TTC549 (cell line): ENCODE results near the gene PACS1.
"Not testable (repeated sequence)": the region's sequence is repeated elsewhere in the genome, so short reads cannot be mapped to it uniquely, and the experiment has no call there.

Source experiments
- FAIRE-seq: peaks from 2 replicates; lab custom pipeline; 2012; peaks lifted over from hg19 to GRCh38; lab: Jason Lieb, UNC

Gene PACS1

DNA sequence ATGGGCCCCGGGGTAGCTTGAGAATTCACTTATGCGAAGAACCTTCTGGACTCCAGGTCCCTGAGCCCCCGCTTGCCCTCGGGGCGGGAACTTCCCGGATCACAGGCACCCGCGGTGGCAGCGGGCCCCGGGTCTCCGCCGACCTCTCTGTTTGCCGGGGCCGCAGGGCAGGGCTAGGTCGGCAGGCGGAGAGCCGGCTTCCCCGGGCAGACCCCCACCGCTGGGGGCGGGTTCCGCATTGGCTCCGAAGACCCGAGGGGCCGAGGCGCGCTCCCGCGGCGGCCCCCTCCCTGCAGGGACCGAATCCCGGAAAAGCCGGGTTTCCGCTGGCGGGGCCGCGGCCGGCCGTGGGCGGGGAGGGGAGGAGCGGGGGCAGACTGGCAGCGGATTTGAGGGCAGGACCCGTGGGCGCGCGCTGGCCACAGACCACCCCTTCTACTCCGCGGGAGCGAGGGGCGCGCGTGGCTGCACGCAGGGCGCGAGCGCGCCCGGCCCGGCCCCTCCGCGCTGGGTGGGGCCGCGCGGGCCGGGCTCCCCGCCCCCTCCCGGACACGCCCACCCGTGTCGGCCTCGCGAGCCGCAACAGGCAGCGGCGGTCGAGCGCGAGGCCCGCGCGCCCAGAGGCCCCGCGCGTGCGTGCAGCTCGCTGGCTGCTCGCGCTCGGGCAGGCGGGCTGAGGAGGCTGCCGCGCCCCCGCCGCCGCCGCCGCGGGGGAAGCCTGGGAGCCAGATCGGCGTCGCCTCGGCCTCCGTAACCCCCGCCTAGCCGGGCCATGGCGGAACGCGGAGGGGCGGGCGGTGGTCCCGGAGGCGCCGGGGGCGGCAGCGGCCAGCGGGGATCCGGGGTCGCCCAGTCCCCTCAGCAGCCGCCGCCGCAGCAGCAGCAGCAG lies at the start of gene PACS1:
Gene PACS1 (plus strand): TSS at position 558 of the 889 bp plus-strand sequence. CDS start 215 bp downstream, at position 773.
- FAIRE-seq: no peak

DNA sequence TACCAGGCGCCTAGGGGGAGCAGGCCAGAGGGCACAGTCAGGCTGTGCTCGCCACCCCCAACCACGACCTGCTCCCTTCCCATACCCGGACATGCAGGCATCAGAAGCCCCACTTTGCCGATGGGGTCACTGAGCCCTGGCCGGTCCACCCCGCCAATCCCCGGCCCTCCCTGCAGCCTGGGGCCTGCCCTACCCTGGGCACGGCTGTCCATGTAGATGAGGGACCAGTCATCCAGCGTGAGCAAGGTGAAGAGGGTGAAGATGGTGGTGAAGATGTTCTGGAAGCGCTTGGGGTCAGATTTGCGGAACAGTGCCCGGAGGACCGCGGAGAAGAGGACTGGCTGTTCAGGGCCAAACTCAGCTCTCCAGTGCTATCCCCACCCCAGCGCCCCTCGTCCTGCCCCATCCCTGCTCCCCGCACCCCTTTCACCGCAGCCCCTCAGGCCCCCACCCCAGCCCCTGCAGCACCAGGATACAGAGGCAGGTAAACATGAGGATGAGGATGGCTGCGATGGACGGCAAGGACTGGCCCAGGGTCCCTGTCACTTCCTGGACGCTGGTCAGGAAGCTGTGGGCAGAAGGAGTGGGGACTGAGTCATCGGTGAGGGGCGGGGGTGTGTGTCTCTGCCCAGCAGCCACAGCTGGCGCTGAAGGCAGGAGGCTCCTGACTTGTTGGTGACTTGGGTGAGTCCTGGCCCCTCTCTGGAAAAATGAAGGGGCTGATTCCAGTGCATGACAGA lies 49.3 kb upstream of the PACS1 start:
- no peak for FAIRE-seq

DNA sequence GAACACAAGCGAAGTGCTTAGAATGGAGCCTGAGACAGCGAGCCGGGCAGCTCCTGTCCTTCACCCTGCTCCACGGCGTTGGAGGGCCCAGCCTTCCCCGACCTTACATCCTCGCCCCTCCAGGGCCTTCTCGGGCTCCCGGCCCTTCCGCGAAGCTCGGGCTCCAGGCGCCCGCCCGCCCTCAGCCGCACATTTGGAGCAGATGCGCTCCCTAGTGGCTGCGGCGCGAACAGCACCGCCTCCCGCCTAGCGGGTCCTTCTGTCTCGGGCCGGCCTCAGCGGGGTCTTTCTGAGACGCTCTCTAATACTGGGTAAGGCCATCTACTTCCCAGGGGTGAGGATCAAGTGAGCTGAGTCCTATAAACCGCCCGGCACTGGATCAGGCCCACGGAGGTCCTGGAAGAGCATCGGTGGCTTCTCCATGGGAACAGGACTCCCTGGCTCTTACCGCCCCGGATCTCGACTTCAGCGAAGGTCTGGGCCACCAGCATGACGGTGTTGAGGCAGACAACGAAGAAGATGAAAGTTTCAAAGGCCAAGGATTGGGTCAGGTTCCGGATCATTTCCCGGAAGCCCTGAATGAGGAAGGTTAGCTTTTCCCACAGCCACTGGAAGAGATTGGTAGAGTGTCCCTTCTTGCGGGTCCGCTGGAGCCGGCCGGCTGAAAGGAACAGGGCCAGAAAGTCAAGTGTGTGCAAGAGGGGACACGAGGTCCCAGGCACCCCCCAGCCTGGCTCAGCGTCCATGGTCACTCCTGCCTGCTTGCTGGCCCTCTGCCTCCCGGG lies 47.5 kb upstream of the PACS1 start:
- FAIRE-seq: no peak

DNA sequence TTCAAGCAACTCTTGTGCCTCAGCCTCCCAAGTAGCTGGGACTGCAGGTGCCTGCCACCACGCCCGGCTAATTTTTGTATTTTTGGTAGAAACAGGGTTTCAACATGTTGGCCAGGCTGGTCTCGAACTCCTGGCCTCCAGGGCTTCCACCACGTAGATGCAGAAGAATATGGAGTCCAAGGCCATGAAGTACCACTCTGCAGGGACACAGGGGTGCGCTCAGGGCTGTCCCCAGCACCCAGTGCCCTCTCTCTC lies 47.0 kb upstream of the PACS1 start:
- not testable (repeated sequence) for FAIRE-seq

DNA sequence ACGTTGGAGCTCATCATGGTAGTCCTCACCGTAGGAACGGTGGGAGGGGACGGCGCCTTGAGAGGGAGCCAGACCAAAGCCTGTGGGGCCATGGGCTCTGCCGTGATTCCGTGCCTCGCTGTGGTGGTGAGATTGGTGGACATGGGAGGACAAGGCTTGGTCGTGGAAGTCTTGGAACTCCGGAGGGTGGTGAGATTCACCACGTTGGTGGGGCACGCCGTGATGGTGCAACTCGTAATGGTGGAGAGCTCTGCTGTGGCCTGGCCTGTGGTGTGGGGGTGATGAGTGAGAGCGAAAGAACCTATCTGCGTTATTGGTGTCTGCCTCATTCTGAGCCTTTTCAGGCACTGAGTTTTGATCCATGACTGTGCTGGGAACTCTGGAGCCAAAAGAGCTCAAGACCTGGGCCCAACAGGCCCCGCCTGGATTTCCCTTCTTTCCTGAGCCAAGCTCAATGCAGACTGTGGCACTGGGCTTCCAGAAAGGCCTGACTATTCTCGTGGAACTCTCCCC lies 44.0 kb upstream of the PACS1 start, which contains the start of gene CATSPER1:
Gene CATSPER1 (minus strand): TSS at position 463 of the 513 bp plus-strand sequence. CDS start 100 bp downstream, at position 363.
- no peak for FAIRE-seq

DNA sequence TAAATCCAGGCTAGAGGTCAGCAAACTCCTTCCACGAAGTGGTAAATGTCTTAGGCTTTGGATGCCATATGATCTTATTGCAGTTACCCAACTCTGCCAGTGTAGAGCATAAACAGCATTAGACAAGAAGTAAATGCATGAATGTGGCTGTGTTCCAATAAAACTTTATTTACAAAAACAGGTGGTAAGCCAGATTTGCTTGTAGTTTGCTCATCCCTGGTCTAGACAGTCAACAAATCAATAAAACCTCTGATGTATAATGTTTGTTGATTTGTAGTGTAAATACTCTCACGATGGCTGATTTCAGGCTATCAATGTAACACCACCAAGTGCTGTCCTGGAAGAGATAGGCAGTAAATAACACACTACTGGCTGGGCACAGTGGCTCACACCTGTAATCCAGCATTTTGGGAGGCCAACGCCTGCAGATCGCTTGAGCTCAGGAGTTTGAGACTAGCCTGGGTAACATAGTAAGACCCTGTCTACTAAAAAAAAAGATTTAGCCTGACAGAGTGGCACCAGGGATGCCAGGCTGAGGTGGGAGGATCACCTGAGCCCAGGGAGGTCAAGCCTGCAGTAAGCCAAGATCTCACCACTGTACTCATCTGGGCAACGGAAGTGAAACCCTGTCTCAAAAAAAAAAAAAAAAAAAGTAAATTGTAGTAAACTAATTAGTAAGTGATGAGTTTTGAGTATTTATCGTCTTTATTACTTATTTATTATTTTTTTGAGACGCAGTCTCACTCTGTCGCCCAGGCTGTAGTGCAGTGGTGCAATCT lies 36.9 kb upstream of the PACS1 start:
- no peak for FAIRE-seq

DNA sequence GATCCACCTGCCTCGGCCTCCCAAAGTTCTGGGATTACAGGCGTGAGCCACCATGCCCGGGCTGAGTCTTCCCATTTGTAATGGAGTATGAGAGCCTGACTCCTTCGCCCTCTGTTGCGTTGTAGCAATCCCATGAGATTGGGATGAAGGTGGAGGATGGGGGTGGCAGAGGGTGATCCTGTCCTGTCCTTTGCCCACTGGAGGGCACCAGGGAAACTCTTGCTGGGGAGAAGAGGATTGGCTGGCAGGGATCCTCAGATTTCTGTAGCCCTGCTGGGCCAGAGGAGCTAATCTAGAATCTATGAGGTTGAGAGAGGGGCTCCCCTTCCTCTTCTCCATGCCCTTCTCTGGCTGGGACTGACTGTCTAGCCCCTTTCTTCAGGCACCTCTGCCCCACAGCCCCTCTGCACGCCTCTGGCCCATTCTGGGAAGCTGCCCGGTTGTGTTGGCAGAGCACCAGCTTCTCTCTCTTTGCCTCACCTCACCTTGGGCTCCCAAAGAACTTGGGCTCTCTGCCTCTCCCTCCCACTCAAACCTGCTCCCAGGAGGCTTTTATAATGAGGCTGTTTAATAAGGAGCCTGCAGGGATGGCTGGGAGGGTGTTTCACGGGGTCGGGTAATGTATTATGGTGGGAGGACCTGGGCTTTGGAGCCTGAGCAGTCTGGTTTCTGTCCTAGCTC lies 34.3 kb upstream of the PACS1 start:
- FAIRE-seq: no peak

DNA sequence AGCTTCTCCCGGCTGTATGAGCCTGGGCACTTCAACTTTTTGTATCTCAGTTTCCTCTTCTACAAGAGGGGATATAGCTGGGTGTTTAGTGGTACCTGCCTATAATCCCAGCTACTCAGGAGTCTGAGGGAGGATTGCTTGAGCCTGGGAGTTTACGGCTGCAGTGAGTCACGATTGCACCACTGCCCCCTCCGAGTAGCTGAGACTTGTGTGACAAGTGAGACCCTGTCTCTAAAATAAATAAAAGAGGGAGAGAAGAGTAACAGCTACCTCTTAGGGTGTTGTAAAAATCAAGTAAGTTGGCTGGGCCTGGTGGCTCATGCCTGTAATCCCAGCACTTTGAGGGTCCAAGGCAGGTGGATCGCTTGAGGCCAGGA lies 33.8 kb upstream of the PACS1 start:
- no peak for FAIRE-seq

DNA sequence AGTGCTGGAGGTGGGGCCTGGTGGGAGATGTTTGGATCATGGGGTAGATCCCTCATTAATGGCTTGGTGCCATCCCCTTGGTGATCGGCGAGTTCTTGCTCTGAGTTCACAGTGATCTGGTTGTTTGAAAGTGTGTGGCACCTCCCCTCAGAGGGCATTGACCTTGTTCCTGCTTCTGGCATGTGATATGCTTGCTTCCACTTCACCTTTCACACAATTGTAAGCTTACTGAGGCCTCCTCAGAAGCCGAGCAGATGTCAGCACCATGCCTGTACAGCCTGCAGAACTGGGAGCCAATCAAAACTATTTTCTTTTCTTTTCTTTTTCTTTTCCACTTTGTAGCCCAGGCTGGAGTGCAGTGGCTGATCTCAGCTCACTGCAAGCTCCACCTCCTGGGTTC lies 32.7 kb upstream of the PACS1 start:
- FAIRE-seq: no peak

DNA sequence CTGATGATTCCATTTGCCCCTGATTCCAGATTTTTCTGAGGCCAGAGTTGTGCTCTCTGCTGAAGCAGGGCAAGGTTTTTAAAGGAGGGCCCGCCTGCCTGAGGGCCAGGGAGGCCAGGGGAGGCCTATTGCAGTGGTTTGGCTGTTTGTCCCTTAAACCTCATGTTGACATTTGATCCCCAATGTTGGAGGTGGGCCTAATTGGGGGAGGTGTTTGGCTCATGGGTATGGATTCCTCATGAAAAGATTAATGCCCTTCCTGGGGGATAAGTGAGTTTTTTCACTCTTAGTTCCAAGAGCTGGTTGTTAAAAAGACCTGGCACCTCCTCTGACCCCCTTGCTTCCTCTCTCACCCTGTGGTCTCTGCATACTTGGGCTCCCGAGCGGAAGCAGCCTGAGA lies 30.3 kb upstream of the PACS1 start:
- no peak for FAIRE-seq

DNA sequence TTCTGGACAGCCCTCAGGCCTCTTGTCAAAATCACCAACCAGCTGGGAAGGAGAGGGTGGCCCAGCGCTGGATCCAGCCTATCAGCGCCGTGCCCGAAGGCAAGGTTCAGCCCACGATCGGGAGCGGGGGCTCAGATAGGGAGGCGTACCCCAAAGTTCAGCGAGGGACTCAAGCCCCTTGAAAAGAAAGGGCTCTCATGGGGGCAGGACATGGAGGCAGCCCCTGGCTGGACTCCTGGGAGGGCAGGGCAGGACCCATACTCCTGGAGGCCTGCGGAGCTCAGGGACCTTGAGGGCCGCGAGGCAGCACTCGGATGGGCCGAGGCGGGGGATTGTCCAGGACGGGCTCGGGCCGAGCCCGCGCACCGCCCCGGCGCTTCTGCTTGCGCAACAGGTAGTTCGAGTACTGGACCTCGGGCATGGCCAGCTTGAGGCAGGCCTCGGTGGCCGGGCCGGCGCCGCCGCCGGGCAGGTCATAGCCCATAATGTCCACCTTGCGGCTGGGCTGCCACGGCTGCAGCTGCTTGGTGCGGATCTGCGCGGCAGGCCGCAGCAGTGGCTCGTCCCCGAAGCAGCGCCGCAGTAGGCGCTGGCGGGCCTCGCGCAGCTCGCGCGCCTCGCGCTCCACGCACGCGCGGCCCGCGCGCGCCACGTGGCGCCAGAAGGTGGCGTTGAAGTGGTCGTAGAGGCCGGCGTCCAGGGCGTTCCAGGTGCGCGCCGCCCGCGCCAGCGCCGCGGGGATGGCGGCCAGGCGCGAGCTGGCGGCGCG lies 27.7 kb upstream of the PACS1 start:
- no peak for FAIRE-seq

DNA sequence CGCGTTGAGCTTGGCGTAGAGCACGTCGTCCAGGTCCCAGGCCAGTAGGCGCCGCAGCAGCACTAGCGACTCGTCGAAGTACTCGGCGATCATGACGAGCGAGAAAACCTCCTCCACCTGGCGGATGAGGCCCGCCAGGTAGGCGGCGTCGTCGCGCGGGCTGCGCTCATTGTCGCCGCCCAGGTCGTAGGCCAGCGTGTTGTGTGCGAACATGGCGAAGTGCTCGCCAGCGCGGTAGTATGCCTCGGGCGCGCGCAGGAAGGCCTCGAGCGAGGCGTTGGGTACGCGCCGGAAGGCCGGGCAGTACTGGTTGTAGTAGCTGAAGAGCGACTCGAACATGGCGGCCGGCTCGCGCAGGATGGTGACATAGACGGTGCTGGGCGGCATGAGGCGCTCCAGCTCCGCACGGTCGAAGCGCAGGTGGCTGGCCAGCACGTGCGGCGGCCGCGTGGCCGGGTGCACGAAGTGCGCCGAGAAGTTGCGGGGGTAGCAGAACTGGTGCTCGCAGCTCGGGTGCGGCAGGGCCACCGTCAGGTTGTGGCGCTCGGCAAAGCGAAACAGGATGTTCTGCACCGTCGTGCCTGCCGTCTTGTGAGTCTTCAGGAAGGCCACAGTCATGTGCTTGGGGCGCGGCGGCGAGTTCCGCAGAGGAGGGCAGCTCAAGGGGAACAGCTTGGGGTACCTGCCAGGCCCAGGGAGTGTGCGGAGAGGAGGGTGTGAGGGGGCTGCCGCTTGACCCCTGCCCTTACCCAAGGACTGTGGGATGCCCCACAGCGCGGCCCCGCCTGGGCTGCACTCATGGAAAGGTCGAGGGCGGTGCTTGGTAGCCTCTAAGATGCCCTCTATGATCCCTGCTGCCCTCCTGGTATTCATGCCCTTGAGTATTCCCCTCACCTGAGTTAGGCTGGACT lies 26.8 kb upstream of the PACS1 start:
- FAIRE-seq: no peak

DNA sequence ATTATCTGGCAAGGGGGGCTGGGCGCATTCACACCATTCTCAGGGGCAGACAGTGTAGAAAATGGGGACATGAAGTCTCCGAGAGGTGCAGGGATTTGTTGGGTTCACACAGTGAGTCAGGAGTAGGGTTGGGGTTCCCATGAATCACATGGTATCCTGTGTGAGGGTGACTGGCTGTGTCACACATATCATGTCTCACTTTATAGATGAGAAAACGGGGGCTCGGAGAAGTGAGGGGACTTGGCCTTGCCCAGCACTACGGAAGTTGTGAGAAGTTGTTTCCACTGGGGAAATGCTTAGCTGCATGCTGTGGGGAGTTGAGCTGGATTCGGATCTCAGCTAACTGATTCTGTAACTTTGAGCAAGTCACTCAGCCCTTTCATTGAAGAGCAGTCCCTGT lies 25.3 kb upstream of the PACS1 start:
- no peak for FAIRE-seq

DNA sequence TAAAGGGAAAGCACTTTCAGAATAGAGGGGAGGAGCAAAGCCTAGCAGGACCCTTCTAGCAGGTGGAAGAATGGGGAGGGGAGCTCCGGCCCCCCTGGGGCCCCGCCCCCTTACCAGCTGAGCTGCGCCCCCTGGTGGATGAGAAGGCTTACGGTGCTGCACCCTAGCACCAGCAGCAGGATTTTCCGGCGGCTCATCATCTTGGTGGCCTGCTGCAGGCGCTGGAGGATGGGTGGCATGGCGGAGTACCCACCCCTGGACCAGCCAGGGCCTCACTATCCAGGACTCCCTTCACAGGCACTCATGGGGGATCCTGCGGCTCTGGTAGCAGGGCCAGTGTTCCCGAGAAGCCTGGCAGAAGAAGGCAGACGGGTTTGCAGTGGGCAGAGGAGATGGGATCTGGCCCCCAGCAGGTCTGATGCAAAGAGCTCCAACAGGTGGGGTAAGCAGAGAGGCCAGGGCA lies 24.9 kb upstream of the PACS1 start:
- FAIRE-seq: no peak

DNA sequence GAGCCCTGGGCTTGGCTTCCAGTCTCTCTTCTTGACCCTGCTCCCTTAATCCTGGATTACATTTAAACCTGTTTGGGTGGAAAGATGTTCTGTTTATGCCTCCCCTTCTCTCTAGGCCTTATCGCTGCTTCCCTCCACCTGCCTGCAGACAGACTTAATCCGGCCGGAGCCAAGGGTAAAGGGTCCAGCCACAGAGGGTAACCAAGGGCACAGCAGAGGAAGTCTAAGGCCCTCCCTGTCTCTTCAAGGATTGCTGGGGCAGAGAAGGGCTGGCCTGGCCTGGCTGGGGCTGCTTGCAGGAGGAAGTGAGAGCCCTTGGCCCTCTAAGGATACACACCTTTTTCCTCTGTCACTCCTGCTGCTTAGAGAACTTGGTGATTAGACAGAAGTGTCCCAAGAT lies 23.2 kb upstream of the PACS1 start:
- FAIRE-seq: no peak

DNA sequence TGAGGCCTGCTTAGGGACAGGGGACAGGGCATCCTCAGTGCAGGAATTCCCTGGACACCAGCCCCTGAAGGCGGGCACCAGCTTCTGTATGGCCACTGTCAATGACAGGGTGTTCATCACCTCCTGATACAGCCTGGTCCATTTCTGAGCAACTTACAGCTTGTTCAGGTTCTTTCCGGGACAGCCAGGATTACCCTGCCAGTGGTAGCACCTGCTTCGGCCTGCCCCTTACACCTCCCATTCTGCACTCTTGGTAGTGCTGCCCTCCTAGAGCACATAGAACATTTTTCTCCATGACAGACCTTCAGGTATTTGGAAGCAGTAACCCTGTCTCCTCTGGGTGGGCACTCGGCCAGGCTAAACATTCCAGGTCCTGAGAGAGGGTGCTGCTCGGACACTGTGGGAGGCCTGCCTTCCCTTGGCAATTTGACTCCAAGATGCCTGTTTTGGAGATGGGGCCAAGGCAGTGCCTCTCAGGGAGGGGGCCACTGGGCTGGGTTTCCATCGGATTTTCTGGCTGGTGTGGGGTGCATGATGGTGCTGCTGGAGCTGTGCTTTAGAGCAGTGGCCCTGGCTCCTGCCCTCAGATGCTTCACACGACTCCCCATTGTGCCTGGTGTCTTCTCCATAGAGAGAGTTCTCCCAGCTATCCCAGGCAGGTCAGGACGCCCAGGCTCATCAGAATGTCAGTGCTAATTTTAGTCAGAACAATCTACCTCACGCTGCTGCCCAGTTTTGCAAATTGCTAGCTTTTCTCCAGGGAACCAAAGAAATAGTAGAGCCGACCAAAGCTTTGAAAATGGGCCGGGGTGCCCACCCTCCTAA lies 22.3 kb upstream of the PACS1 start:
- no peak for FAIRE-seq

DNA sequence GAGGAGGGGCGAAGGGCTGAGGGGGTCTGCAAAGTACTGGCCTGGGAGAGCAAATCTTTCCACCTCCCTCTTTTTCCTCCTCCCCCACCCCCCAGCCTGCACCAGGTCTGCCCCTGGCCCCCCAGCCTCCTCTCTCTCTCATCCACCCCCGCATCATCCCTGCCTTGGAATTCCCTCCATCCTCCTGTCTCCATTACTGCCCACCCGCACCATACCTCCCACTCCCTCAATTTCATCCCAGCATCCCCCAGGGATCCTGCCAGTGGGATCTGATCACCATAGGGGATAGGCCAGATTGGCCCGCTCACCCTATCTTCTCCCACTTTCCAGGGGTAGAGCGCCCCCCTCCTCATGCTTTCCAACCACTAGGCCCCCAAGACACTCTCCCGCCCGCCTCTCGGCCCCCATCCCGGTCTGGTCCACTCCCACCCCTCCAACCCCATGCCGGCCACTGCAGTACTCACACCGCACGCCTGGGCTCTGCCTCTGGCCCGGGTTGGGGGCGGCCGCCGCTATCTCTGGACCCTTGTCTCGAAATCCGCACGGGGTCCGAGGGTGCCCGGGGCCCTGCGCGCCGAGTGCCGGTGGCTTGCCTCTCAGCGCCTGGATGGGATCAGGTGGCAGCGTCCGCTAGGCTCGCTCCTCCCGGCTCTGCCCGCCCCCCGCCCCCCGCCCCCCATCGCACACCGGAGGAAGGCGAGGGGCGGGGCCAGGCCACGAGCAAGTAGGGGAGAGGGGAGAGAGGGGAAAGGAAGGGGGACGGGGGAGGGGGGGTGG lies 21.3 kb upstream of the PACS1 start, which contains the start of gene GAL3ST3:
Gene GAL3ST3 (minus strand): TSS at position 615 of the 777 bp plus-strand sequence. CDS start 3,746 bp downstream, outside the sequence.
- FAIRE-seq: no peak
